Measurements from ENCODE around the gene KCNB1. TPM values are rescaled to one million over a fixed set of nuclear protein-coding genes. Genes with fewer than 3 reads are reported as not detected.

The KCNB1 gene
- total and polyA plus RNA-seq, 4 donors = under 0.01 to 3.4 (median 1.4) TPM

- no peaks in the 10 kb centered on the region for H3K9me3 ChIP-seq (ENCODE audit: control insufficient read depth in 4 of 4, low read length in 3 of 4)
- peaks cover 0 to 2% (median 0%) of the 10 kb centered on the region in 4 donors for H3K4me1 ChIP-seq (ENCODE audit: control insufficient read depth in 4 of 4, insufficient read depth in 4 of 4, low read length in 3 of 4)
- H3K27me3 ChIP-seq (ENCODE audit: control insufficient read depth in 4 of 4, insufficient read depth in 4 of 4, low read length in 3 of 4) = no peaks in the 10 kb centered on the region
- no peak for DNase-seq (ENCODE audit: low spot score)
- TF ChIP-seq RXRA (IDR thresholded peaks at IDR 0.05) = no peak
- TF ChIP-seq MAX (IDR thresholded peaks at IDR 0.05) = no peak
- TF ChIP-seq FOXA1 (IDR thresholded peaks at IDR 0.05) = no peak
- no peak for TF ChIP-seq FOXA2 (IDR thresholded peaks at IDR 0.05)
- no peak for TF ChIP-seq JUND (IDR thresholded peaks at IDR 0.05)
- TF ChIP-seq EGR1 (IDR thresholded peaks at IDR 0.05; ENCODE audit: low read depth in 2 of 2) = no peak
- TF ChIP-seq NR2F2 (IDR thresholded peaks at IDR 0.05) = no peak
- no peak for TF ChIP-seq CTCF (IDR thresholded peaks at IDR 0.05; ENCODE audit: low read depth, low read length, missing input control)
- TF ChIP-seq HNF4A (conservative IDR thresholded peaks at IDR 0.05) = no peak
- no peak for TF ChIP-seq ZBTB33 (IDR thresholded peaks at IDR 0.05)
- TF ChIP-seq TAF1 (conservative IDR thresholded peaks at IDR 0.05) = no peak
- TF ChIP-seq HNF4G (IDR thresholded peaks at IDR 0.05) = no peak
- TF ChIP-seq GABPA (IDR thresholded peaks at IDR 0.05 in 1 of 2, conservative IDR thresholded peaks at IDR 0.05 in 1 of 2) = no peak
- TF ChIP-seq REST (IDR thresholded peaks at IDR 0.05) = no peak
- no peak for TF ChIP-seq SP1 (IDR thresholded peaks at IDR 0.05)
- no peak for TF ChIP-seq ATF3 (IDR thresholded peaks at IDR 0.05)
- no peak for TF ChIP-seq YY1 (IDR thresholded peaks at IDR 0.05)
- no peak for TF ChIP-seq RAD21 (IDR thresholded peaks at IDR 0.05)
- H3K9ac ChIP-seq (ENCODE audit: low read depth in 1 of 2, low read length in 2 of 2) = no peak overlapping the region
- H3K36me3 ChIP-seq (ENCODE audit: control insufficient read depth in 4 of 4, insufficient read depth in 3 of 4, low read depth in 1 of 4, low read length in 3 of 4) = no peaks in the 10 kb centered on the region
- H3K27ac ChIP-seq (ENCODE audit: low read depth in 1 of 2, low read length in 2 of 2) = no peak overlapping the region
- 91% methylated on average over 6 of the region's 6 CpGs for WGBS
- H3K4me3 ChIP-seq (ENCODE audit: low read depth in 1 of 3, low read length in 3 of 3) = no peak overlapping the region
Observed at GRCh38 chr20:49469060-49469459, 13.4 kb downstream of the KCNB1 start.
